ENCODE data around the gene CALCOCO1. TPM values are rescaled to one million over a fixed set of nuclear protein-coding genes. Genes with fewer than 3 reads are reported as not detected.
A peak's percentile ranks its signal among the peaks of the same experiment; 100 is the strongest.

The CALCOCO1 gene
- total and polyA plus RNA-seq, 2 of the 8 experiments (the other 6 are each of a cell fraction or from before 2014, with no cell fraction given): 20.3 to 39.3 TPM

- TF ChIP-seq TAF1 (IDR thresholded peaks at IDR 0.05; ENCODE audit: low read depth, low read length) (no peak), ZNF274 (IDR thresholded peaks at IDR 0.05; ENCODE audit: borderline replicate concordance, extremely low read depth, low read length) (no peak), EZH2 (IDR thresholded peaks at IDR 0.05; ENCODE audit: low read depth, low read length, severe bottlenecking) (peak; percentile 44), SP1 (IDR thresholded peaks at IDR 0.05; ENCODE audit: low read depth, low read length) (no peak), CBX8 (IDR thresholded peaks at IDR 0.05; ENCODE audit: borderline replicate concordance, low read depth, low read length) (no peak), EP300 (IDR thresholded peaks at IDR 0.05; ENCODE audit: borderline replicate concordance in 1 of 2, low read depth in 2 of 2, low read length in 2 of 2) (no peak), HDAC2 (IDR thresholded peaks at IDR 0.05; ENCODE audit: borderline replicate concordance in 1 of 2, low read depth in 2 of 2, low read length in 2 of 2) (0 out of 4 replicates have a peak, but pooled peaks of 1 of the 2 experiments have one; percentile 29), SIN3A (conservative IDR thresholded peaks at IDR 0.05 in 1 of 2, IDR thresholded peaks at IDR 0.05 in 1 of 2; ENCODE audit: low read depth in 1 of 2, low read length in 2 of 2) (no peak), POLR2AphosphoS5 (IDR thresholded peaks at IDR 0.05; ENCODE audit: low read depth, low read length) (no peak), RAD21 (IDR thresholded peaks at IDR 0.05 in 1 of 2, conservative IDR thresholded peaks at IDR 0.05 in 1 of 2; ENCODE audit: low read depth in 2 of 2, low read length in 2 of 2) (no peak), RNF2 (IDR thresholded peaks at IDR 0.05; ENCODE audit: borderline replicate concordance, low read depth, low read length, missing control alignments, poor library complexity, severe bottlenecking) (no peak), JUN (IDR thresholded peaks at IDR 0.05; ENCODE audit: low read depth, low read length) (no peak), TCF12 (IDR thresholded peaks at IDR 0.05; ENCODE audit: low read depth, low read length) (no peak)
Observed at GRCh38 chr12:53694756-53695151, 32.5 kb downstream of the CALCOCO1 start (continued).
